ENCODE measurements around the gene FADS6. TPM values are rescaled to one million over a fixed set of nuclear protein-coding genes. Genes with fewer than 3 reads are reported as not detected.

The FADS6 gene
- total RNA-seq, 3 donors from 2014 or later = 0.14 to 4.2 (median 1.1) TPM

- H3K4me3 ChIP-seq = no peak overlapping the region
- no peak for TF ChIP-seq CTCF (IDR thresholded peaks at IDR 0.05)
- H3K4me1 ChIP-seq (ENCODE audit: low read depth) = peaks cover 3% of the 10 kb centered on the region
- H3K36me3 ChIP-seq (ENCODE audit: low read depth) = no peaks in the 10 kb centered on the region
- ATAC-seq = peak; percentile 78
- H3K9me3 ChIP-seq = no peaks in the 10 kb centered on the region
- intact Hi-C loops (cut with DNase I, micrococcal nuclease) = no loop called here
- peak in 1 of 3 donors; percentile 48 for DNase-seq
Observed at GRCh38 chr17:74852237-74853047, 41.0 kb downstream of the FADS6 start.

GRCh38 chr17:74851612-74852236, 41.7 kb downstream of the FADS6 start:
- ATAC-seq = peak; percentile 56
- Histone ChIP-seq H3K9me3 (no peaks in the 10 kb centered on the region), H3K4me1 (ENCODE audit: low read depth) (peaks cover 3% of the 10 kb centered on the region), H3K36me3 (ENCODE audit: low read depth) (no peaks in the 10 kb centered on the region), H3K4me3 (no peak overlapping the region)
- no peak for DNase-seq
- intact Hi-C loops (cut with DNase I, micrococcal nuclease) = no loop called here
- TF ChIP-seq CTCF (IDR thresholded peaks at IDR 0.05) = no peak

- TF ChIP-seq CTCF (IDR thresholded peaks at IDR 0.05) = no peak
- ATAC-seq (no peak), DNase-seq (no peak)
- intact Hi-C loops (cut with DNase I, micrococcal nuclease) = no loop called here
- no peak overlapping the region for H3K4me3 ChIP-seq
- no peaks in the 10 kb centered on the region for H3K9me3 ChIP-seq
- H3K36me3 ChIP-seq (ENCODE audit: low read depth) = no peaks in the 10 kb centered on the region
- H3K4me1 ChIP-seq (ENCODE audit: low read depth) = peaks cover 3% of the 10 kb centered on the region
Observed at GRCh38 chr17:74850914-74851313, 42.5 kb downstream of the FADS6 start.

- ATAC-seq (no peak), DNase-seq (no peak)
- H3K9me3 ChIP-seq = no peaks in the 10 kb centered on the region
- no peak for TF ChIP-seq CTCF (IDR thresholded peaks at IDR 0.05)
- no peaks in the 10 kb centered on the region for H3K36me3 ChIP-seq (ENCODE audit: low read depth)
- intact Hi-C loops (cut with DNase I, micrococcal nuclease) = no loop called here
- peaks cover 3% of the 10 kb centered on the region for H3K4me1 ChIP-seq (ENCODE audit: low read depth)
- no peak overlapping the region for H3K4me3 ChIP-seq
Observed at GRCh38 chr17:74850310-74850709, 43.1 kb downstream of the FADS6 start.

- Histone ChIP-seq H3K9me3 (no peaks in the 10 kb centered on the region), H3K4me1 (ENCODE audit: low read depth) (peaks cover 3% of the 10 kb centered on the region), H3K4me3 (no peak overlapping the region), H3K36me3 (ENCODE audit: low read depth) (no peaks in the 10 kb centered on the region)
- ATAC-seq (no peak), DNase-seq (no peak)
- intact Hi-C loops (cut with DNase I, micrococcal nuclease) = no loop called here
- TF ChIP-seq CTCF (IDR thresholded peaks at IDR 0.05) = no peak
Observed at GRCh38 chr17:74848656-74849399, 44.6 kb downstream of the FADS6 start.

All from mucosa of descending colon (tissue), 3 donors.